ENCODE results near the gene LUZP2. TPM values are rescaled to one million over a fixed set of nuclear protein-coding genes. Genes with fewer than 3 reads are reported as not detected.

The LUZP2 gene
- under 0.01 TPM in 1 of 2 replicates, not detected in the other for total RNA-seq

DNA sequence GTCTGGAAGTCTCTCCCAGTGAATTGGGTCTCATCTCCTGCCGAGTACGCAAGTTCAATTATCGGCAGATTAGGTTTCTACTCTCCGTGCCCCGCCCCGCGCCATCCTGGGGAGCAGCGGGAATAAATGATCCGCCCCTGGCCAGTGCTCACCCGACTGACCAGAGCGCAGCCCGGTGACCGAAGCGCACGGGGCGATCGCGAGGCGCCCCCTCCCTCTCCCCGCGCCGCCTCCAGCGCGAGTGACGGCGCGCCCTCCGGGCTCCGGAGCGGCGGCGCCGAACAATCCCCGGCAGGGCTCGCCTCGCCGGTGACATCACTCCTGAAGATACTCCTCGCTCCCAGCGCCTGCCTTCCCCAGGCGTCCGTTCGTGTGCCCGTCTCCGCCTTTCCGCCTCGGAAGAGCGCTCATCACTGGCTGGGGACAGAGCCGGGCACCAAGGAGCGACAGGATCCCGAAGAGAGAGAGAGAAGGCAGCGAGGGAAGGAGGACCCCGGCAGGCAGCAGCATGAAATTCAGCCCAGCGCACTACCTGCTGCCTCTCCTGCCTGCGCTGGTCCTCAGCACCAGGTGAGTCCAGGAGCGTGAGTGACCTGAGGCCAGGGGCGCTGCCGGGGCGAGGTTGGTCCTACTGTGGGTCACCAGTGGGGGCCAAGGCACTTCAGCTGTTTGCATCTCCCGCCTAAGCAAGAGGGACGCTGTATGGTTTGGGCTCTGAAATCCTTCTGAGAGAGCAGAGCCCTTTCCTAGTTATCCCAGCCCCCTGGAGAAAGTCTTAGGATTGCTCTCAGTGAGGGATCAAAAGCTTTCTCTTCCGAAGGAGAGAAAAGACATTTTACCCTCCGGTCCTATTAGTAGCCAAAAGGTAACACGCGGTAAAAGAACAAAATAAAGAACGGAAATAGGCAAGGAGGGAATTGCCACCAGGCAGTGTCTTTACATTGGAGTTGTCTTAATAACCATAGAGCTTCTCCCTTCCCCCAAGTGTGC lies at the start of gene LUZP2:
Gene LUZP2 (plus strand): TSS at position 318 of the 990 bp plus-strand sequence.

Small RNA genes within 50 kb of the gene (small RNA-seq; reads per million reads assigned to genes)
- gene RF00019 = not detected
